Caco-2 (cell line): Measurements from ENCODE around the gene AP2B1. TPM values are rescaled to one million over a fixed set of nuclear protein-coding genes. Genes with fewer than 3 reads are reported as not detected.

Source experiments
- BruUV-seq: library from RNA; stranded (reverse); fragments of 400-500 nt; replicated peaks from 2 replicates; lab custom pipeline; 2021; lab: Mats Ljungman, UMichigan
- CTCF ChIA-PET: fragments of 300-600 bp; sonication (Branson Sonifier 250); formaldehyde crosslinking; loops from one replicate; lab custom pipeline; 2022; ENCODE audit warnings: antibody characterized with exemption; lab: Charles Lee
- POLR2A ChIA-PET: fragments of 300-600 bp; sonication (Branson Sonifier 250); formaldehyde crosslinking; loops from one replicate; lab custom pipeline; 2022; ENCODE audit warnings: antibody characterized with exemption; lab: Charles Lee
- DNase-seq, 2 experiments: peaks; one replicate each; pipeline versions ENCODE4 v3.0.0 to v3.0.0-alpha.2; 2020 to 2022
- H3K27me3 ChIP-seq: replicated peaks from 2 replicates; pipeline ENCODE4 v1.6.0; 2011; ENCODE audit warnings: low read length; ENCODE audit not compliant: control insufficient read depth, insufficient read depth
- H3K36me3 ChIP-seq: 2 replicates; pipeline ENCODE4 v1.5.1; 2011; ENCODE audit warnings: low read length; ENCODE audit not compliant: control insufficient read depth, insufficient read depth
- H3K4me1 ChIP-seq: fragments of 250-450 bp; sonication (Bioruptor Pico); 2 replicates; pipeline ENCODE4 v1.5.1; 2020; ENCODE audit warnings: mild to moderate bottlenecking
- H3K4me3 ChIP-seq: 2 replicates; pipeline ENCODE4 v1.5.1; 2011; ENCODE audit warnings: low read depth, mild to moderate bottlenecking, control low read depth, low read length
- H3K9me3 ChIP-seq: fragments of 250-450 bp; sonication (Bioruptor Pico); 2 replicates; pipeline ENCODE4 v1.5.1; 2020; ENCODE audit warnings: mild to moderate bottlenecking, moderate library complexity
- H3K27ac Mint-ChIP-seq: one replicate; pipeline ENCODE4 v1.8.0; 2022; ENCODE audit warnings: mixed read lengths; ENCODE audit not compliant: unreplicated experiment
- H3K27me3 Mint-ChIP-seq: one replicate; pipeline ENCODE4 v1.8.0; 2022; ENCODE audit warnings: mixed read lengths; ENCODE audit not compliant: insufficient read depth, unreplicated experiment
- H3K36me3 Mint-ChIP-seq: one replicate; pipeline ENCODE4 v1.8.0; 2022; ENCODE audit warnings: mild to moderate bottlenecking, mixed read lengths; ENCODE audit not compliant: insufficient read depth, unreplicated experiment
- H3K4me1 Mint-ChIP-seq: one replicate; pipeline ENCODE4 v1.8.0; 2022; ENCODE audit warnings: low read depth, mixed read lengths; ENCODE audit not compliant: unreplicated experiment
- H3K4me3 Mint-ChIP-seq: one replicate; pipeline ENCODE4 v1.8.0; 2022; ENCODE audit warnings: mild to moderate bottlenecking, moderate library complexity, mixed read lengths; ENCODE audit not compliant: unreplicated experiment
- H3K9me3 Mint-ChIP-seq: one replicate; pipeline ENCODE4 v1.8.0; 2022; ENCODE audit warnings: mixed read lengths; ENCODE audit not compliant: unreplicated experiment
- intact Hi-C: fragments of 100-400 bp; cut with micrococcal nuclease; formaldehyde crosslinking; loops from one replicate; pipeline ENCODE4 v1.10.0; 2022; ENCODE audit not compliant: unreplicated experiment
- total RNA-seq: library from RNA; stranded (reverse); gene quantifications from 2 replicates; pipeline ENCODE4 v1.2.3, GENCODE V29; 2022
- TF ChIP-seq, protein P1 (sequence below), 2 experiments: fragments of 200-600 bp in 1 of 2; IDR thresholded peaks; 1 replicate in 1 of 2; 2 replicates in 1 of 2; pipeline versions ENCODE4 v1.5.1 to v1.8.0; 2011 to 2022; ENCODE audit warnings: antibody characterized with exemption in 1 of 2, control low read depth in 1 of 2, inconsistent platforms in 1 of 2, low read depth in 1 of 2, low read length in 1 of 2, mild to moderate bottlenecking in 1 of 2, moderate library complexity in 1 of 2; ENCODE audit not compliant: insufficient read depth in 1 of 2, severe bottlenecking in 1 of 2, unreplicated experiment in 1 of 2

The AP2B1 gene
- total RNA-seq, 1 experiment from 2014 or later: 228 TPM

DNA sequence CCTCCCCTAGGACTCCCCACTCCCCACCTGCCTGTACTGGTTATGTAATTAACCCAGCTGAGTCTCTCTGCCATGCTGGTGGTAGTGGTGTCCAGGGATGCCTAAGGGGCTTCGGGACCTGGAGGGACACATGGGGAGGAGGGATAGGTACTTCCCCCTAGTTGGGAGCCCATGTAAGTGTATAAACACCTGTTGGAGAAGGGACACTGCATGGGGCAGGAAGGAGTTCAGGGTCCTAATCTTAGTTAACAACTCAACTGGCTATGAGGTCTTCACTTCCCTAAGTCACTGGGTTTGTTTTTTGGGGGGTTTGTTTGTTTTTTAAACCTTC, 145.6 kb downstream of the AP2B1 start:
- H3K36me3 Mint-ChIP-seq: peaks cover 6% of the 10 kb centered on the region
- H3K9me3 Mint-ChIP-seq: no peaks in the 10 kb centered on the region
- TF ChIP-seq, protein P1, sequence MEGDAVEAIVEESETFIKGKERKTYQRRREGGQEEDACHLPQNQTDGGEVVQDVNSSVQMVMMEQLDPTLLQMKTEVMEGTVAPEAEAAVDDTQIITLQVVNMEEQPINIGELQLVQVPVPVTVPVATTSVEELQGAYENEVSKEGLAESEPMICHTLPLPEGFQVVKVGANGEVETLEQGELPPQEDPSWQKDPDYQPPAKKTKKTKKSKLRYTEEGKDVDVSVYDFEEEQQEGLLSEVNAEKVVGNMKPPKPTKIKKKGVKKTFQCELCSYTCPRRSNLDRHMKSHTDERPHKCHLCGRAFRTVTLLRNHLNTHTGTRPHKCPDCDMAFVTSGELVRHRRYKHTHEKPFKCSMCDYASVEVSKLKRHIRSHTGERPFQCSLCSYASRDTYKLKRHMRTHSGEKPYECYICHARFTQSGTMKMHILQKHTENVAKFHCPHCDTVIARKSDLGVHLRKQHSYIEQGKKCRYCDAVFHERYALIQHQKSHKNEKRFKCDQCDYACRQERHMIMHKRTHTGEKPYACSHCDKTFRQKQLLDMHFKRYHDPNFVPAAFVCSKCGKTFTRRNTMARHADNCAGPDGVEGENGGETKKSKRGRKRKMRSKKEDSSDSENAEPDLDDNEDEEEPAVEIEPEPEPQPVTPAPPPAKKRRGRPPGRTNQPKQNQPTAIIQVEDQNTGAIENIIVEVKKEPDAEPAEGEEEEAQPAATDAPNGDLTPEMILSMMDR (IDR thresholded peaks at IDR 0.05; ENCODE audit: insufficient read depth in 1 of 2, low read depth in 1 of 2, low read length in 1 of 2, severe bottlenecking in 1 of 2, unreplicated experiment in 1 of 2): no peak
- Histone ChIP-seq H3K4me3 (peak overlapping the region; percentile 46), H3K27me3 (no peaks in the 10 kb centered on the region), H3K9me3 (no peaks in the 10 kb centered on the region), H3K36me3 (no peaks in the 10 kb centered on the region), H3K4me1 (peaks cover 7% of the 10 kb centered on the region)
- POLR2A ChIA-PET: no interaction called here
- peaks cover 9% of the 10 kb centered on the region for H3K4me1 Mint-ChIP-seq
- DNase-seq: no peak
- no peak overlapping the region for H3K27ac Mint-ChIP-seq
- intact Hi-C loops: no loop called here
- CTCF ChIA-PET: interaction anchor here (0.7 to 2.4 kb wide), 2 partner anchors 15 to 32 kb away, joined by 3 to 16 read pairs; no protein-coding TSS in a partner anchor
- H3K4me3 Mint-ChIP-seq: peak overlapping the region; percentile 75
- BruUV-seq: no TSS peak
- H3K27me3 Mint-ChIP-seq: no peaks in the 10 kb centered on the region

DNA sequence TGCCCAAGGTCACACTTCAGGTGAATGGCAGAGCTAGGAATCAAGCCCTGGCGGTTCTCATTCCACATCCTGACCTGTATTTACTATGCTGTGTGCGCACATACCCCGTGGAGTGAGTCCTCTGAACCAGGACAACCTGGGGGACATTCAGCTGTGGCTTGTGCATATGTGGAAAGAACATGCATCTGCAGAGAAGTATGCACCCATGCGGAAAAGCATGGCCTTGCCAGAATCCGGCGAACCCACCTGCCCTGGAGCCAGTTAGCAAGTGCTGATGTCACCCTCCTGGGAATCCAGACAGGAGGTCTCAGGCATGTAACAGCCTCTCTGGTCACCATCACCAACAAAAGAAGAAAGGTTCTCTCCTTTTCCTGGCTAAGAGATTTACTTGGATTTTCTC, 146.2 kb downstream of the AP2B1 start:
- BruUV-seq: no TSS peak
- H3K27ac Mint-ChIP-seq: no peak overlapping the region
- Histone ChIP-seq H3K4me3 (no peak overlapping the region), H3K36me3 (no peaks in the 10 kb centered on the region), H3K27me3 (no peaks in the 10 kb centered on the region), H3K4me1 (peaks cover 7% of the 10 kb centered on the region), H3K9me3 (no peaks in the 10 kb centered on the region)
- H3K36me3 Mint-ChIP-seq: peaks cover 6% of the 10 kb centered on the region
- intact Hi-C loops: no loop called here
- no peaks in the 10 kb centered on the region for H3K9me3 Mint-ChIP-seq
- no peak overlapping the region for H3K4me3 Mint-ChIP-seq
- TF ChIP-seq, protein P1 (IDR thresholded peaks at IDR 0.05; ENCODE audit: insufficient read depth in 1 of 2, low read depth in 1 of 2, low read length in 1 of 2, severe bottlenecking in 1 of 2, unreplicated experiment in 1 of 2): no peak
- POLR2A ChIA-PET: no interaction called here
- no peaks in the 10 kb centered on the region for H3K27me3 Mint-ChIP-seq
- H3K4me1 Mint-ChIP-seq: peaks cover 9% of the 10 kb centered on the region
- CTCF ChIA-PET: interaction anchor here (0.7 kb wide), 1 partner anchor 11 kb away, joined by 3 read pairs; no protein-coding TSS in a partner anchor
- no peak for DNase-seq

DNA sequence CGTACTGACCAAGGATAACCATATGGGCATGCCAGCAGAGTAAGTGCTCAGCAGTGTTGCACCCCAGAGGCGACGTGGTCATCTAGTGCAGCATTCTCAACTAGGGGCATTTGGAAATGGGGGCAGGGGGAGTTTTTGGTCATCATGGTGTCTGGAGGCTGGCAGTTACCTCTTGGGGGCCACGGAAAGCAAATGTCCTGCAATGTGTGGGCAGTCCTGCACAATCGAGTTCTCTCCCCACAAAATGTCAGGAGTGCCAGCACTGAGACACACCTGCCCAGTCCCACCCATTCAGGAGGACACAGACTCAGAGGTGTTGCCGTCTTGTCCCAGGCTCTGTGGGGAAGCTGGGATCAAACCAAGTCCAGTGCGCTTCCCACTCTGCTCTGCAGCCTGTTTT, 147.3 kb downstream of the AP2B1 start:
- Mint-ChIP-seq H3K36me3 (peaks cover 6% of the 10 kb centered on the region), H3K27me3 (peaks cover 2% of the 10 kb centered on the region), H3K4me1 (peaks cover 9% of the 10 kb centered on the region), H3K4me3 (no peak overlapping the region), H3K9me3 (no peaks in the 10 kb centered on the region), H3K27ac (no peak overlapping the region)
- ChIA-PET CTCF (interaction anchor here (0.6 kb wide), 1 partner anchor 29 kb away, joined by 3 read pairs; no protein-coding TSS in a partner anchor), POLR2A (no interaction called here)
- TF ChIP-seq, protein P1 (IDR thresholded peaks at IDR 0.05; ENCODE audit: insufficient read depth in 1 of 2, low read depth in 1 of 2, low read length in 1 of 2, severe bottlenecking in 1 of 2, unreplicated experiment in 1 of 2): no peak
- no peaks in the 10 kb centered on the region for H3K36me3 ChIP-seq
- no peaks in the 10 kb centered on the region for H3K27me3 ChIP-seq
- no TSS peak for BruUV-seq
- H3K9me3 ChIP-seq: no peaks in the 10 kb centered on the region
- intact Hi-C loops: no loop called here
- DNase-seq: no peak
- no peak overlapping the region for H3K4me3 ChIP-seq
- H3K4me1 ChIP-seq: peaks cover 7% of the 10 kb centered on the region
